Measurements from ENCODE around the gene QRICH1.

QRICH1 gene

DNA sequence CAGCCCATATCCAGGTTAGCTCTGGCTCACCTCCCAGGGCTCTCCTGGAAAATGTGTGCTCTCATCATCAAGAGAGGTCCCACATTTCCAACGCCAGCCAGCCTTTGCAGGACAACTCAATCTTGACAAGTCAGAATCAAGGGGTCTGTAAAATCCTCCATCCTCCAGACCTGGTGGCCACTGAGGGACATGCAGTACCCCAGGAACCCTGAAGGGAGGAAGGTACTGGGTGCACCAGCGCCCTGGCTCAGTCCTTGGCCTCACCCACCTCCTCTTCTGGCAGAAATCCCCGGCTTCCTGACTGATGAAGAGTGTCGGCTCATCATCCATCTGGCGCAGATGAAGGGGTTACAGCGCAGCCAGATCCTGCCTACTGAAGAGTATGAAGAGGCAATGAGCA is 92.7 kb downstream of the QRICH1 start:
- no peak for DNase-seq (ENCODE audit: extremely low read depth in 1 of 2, low read depth in 1 of 2)

DNA sequence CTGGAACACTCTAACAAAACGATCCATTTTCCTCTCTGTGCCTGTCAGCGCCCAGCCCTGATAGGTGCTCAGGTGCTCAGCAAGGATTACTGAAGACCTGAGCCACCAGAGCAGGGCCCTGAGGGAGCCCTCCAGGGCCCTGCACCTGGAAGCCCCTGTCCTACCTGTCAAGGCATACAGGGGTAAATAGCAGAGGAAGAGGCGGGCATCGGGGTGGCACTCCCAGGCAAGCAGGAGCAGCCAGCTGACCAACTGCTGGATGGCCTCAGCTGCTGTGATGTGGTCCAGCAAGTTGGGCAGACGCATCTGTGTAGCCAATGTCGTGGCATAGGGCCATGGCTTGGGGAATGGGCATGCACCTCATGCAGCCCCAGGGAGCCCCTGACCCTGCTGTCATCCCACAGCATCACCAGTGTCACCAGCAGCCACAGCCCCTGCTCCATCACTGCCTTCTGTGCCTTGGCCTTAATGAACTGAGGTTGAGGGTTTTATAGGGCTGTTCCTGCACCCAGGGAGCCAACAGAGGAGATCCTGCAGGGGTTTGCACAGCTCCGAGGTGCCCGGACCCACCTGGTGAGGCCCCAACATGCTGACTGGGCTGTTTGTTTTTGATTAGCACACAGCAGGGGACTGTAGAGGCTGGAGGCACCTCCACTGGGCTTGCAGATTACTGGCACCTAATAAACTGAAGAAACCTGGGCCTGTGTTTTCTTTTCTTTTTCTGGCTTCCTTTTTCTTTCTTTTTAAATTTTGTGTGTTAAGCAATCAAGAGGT is 94.6 kb downstream of the QRICH1 start:
- DNase-seq (ENCODE audit: extremely low read depth in 1 of 2, low read depth in 1 of 2): no peak

DNA sequence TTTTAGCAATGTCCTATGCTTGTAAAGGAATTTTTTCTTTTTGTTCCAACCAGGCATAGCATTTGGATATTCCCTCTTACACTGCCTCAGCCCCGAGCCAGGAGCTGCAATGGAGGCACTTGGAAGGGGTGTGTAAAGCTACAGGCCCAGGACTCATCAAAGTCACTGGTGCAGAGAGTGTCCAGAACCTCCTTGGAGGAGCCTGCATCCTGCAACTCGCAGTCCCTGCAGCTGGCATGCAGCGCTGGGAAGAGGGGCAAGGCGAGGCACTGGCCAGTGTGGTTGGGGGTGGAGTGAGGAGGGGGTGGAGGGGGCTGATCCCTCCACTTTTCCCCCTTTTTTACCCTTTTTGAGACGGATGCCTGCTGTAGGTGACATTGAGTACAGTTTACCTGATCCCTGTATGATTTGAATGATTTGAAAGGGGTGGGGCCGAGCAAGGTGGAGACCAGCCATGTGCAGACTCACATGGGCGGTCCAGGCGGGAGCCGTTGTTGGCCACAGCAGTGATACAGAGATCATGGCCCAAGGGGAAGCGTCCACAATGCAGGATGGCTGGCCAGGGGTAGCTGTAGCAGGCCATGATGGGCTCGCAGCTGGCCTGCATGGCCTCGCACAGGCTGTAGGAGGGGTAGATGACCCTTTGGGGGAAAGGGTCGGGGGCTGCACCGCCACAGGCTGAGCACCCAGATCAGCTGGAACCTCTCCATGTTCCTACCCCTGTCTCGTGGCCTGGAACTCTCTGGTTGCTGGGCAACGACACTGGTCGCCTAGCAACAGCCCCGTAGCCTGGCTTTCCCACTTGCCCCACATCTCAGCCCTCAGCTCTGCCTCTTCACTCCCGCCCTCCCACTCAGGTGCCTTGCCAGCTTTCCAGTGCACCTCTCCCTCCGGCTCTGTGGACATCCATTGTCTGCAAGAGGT is 95.9 kb downstream of the QRICH1 start:
- no peak for DNase-seq (ENCODE audit: extremely low read depth in 1 of 2, low read depth in 1 of 2)

DNA sequence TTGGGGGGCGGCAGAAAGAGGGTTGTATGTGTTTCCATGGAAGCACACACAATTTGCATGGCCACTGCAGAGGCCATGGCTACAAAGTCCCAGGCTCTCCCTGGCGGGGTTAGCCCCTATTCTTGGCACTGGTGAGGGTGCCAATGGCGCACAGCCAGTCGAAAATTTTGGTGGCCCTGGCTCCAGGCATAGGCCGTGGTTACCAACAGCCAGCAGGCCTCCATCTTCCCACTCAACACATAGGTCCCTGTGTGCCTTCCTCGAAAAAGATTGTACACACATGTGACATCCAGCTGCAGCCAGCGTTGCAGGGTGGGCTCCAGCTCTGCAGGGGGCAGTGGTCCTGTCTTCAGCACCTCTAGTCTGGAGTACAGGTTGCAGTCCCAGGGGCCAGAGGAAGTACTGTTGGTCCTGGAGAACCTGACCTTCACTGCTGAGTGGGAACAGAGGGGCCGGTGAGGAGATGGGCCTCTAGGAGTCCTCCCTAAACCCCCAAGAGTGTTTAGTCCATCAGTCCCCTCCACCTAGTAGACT is 96.7 kb downstream of the QRICH1 start:
- no peak for DNase-seq (ENCODE audit: extremely low read depth in 1 of 2, low read depth in 1 of 2)

DNA sequence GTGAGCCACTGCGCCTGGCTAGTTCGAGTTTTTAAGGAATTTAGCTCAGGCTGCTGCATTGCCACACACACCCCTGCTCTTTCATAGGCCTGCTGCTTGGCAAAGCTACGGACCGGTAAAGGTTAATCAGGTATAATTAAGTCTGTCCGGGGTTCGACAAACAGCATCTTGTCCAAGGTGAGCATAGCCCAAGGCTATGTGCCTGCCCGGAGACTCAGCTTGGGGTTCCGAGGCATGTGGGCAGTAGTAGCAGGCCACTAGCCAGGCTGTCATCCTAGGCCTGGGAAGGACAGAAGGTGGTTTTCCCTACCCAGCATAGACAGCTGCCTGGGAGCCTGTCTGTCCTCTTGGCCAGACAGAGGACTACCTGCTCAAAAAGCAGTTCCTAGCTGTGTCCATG is 97.2 kb downstream of the QRICH1 start:
- DNase-seq (ENCODE audit: extremely low read depth in 1 of 2, low read depth in 1 of 2): no peak

DNA sequence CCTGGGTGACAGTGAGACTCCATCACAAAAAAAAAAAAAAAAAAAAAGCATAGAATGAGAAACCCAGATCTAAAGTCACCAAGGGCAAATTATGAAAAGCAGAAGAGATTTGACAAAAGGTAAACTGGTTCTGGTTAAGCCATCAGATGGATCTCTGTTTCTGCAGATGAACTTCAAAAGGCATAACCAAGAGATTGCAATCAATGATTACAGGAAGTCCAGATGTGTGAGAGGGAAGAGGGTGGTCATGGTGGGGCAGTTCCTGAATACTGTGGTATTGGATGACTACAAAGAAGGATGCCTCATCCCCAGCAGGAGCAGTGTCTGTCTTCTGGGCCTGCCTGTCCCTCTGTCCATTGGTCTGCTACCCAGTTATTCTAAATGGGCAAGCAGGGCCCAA is 100.0 kb downstream of the QRICH1 start:
- DNase-seq (ENCODE audit: extremely low read depth in 1 of 2, low read depth in 1 of 2): no peak

DNA sequence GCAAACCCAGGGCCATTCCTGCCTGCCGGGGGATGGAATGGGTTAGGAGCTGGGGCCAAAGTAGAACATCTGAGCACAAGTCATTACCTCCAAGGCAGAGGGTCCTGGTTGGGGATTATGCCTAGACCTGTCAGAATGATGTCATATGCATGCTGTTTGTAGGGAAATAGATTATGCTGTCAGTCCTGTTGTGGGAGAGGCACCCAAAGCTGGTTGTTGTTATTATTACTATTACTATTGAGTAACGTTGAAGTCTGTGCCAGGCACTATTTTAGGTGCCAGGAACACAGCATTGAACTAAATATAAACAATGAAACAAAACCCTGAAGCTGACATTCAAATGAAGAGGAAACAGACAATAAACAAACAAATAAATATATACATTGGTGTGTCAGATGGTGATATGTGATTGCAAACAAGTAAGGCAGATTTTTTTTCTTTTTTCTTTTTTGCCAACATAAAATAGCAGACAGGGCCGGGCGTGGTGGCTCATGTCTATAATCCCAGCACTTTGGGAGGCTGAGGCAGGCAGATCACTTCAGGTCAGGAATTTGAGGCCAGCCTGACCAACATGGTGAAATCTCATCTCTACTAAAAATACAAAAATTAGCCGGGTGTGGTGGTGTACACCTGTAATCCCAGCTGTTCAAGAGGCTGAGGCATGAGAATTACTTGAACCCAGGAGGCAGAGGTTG is 101.9 kb downstream of the QRICH1 start:
- no peak for DNase-seq (ENCODE audit: extremely low read depth in 1 of 2, low read depth in 1 of 2)

DNA sequence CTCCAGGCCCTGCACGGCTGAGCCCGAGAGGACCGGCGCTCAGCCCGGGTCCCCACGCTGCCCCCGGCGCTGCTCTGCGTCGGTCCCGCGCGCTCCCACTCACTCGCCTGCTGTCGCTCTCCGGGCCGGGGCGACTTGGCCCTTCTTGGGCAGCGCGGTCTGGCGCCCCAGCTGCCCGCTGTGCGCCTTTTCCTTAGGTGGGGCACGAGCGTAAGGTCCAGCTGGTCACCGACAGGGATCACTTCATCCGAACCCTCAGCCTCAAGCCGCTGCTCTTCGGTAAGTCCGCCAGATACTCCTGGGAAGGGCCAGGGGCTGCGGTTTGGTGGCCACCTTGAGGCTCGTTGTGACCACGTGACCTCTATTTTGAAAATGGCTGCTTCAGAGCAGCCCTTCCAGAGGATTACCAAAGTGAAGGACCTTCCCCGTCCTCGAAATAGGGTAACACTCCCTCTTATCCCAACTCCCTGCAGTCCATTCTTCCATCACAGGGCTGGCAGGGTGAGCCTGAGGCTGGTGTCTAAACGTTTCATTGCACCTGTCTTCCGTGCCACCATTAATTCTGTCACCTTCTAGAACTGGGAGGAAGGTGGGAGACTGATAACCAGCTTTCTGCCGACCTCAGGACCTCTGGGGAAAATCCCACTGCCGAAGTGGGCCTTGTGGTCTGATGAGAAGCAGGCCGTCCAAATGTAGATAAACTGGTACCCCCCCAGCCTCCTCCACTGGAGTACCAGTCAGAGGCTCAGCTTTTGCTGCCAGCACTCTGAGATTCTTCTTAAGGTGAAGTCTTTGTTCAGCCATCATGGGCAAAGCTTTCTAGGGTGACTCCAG is 103.0 kb downstream of the QRICH1 start:
- DNase-seq (ENCODE audit: extremely low read depth in 1 of 2, low read depth in 1 of 2): no peak

DNA sequence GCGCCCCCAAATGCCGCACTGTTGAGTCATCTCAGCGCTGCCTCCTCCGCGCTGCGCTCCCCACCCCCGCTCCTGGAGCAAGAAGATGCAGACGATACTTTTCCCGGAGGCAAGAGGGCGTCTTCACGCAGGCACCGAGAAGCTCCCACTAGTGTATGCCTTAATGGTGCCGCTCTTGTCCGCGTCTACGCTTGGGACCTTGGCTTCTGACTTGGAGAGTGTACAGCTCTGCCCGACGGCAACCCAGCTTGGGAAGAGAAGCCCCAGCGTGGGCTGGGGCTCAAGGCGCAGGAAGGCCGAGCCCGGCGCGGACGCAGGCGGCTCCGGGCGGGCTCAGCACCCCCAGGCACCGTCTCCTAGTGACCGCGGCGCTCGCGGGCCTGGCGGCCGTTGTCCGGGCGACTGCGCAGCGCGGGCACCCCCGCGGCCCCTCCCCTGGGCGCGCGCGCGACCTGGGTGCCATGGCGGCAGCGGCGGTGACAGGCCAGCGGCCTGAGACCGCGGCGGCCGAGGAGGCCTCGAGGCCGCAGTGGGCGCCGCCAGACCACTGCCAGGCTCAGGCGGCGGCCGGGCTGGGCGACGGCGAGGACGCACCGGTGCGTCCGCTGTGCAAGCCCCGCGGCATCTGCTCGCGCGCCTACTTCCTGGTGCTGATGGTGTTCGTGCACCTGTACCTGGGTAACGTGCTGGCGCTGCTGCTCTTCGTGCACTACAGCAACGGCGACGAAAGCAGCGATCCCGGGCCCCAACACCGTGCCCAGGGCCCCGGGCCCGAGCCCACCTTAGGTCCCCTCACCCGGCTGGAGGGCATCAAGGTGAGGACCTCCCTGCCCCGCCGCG is 103.9 kb downstream of the QRICH1 start, which contains the start of gene P4HTM:
Gene P4HTM, plus strand, starts transcription at position 446 of the 840 bp plus-strand sequence. Its CDS starts 16 bp downstream, at position 462.
- peak; percentile 74 to 81 for DNase-seq (ENCODE audit: extremely low read depth in 1 of 2, low read depth in 1 of 2)

DNA sequence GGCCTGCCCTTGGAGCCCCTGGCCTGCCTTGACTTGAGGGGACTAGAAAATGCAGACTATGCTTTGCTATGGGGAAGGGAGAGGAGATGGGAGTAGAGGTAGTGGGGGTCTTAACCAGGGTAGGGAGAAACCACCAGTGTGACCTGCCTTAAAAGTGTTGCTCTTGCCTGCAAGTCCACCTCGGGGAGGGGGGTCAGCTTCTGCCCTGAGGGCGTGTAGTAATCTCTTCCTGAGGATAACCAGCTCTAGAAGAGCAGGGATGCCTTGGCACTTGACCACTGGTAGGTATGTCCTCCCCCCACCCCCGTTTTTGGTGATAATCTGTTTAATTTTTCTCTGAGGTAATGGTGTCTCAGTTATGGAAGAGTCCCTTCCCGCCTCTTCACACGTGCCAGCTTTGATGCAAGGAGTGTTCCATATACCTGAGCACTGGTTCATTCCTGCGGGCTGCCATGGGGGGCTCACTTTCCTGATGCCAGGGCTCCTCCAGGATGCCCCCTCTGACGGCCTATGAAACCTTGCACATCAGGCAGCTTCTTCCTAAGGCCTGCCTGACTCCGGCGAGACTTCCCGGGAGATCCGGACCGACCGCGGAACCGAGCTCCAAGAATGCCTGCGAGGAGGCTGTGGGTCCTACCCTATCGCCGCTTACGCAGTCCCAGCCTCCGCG is 104.6 kb downstream of the QRICH1 start:
- DNase-seq (ENCODE audit: extremely low read depth in 1 of 2, low read depth in 1 of 2): no peak

DNA sequence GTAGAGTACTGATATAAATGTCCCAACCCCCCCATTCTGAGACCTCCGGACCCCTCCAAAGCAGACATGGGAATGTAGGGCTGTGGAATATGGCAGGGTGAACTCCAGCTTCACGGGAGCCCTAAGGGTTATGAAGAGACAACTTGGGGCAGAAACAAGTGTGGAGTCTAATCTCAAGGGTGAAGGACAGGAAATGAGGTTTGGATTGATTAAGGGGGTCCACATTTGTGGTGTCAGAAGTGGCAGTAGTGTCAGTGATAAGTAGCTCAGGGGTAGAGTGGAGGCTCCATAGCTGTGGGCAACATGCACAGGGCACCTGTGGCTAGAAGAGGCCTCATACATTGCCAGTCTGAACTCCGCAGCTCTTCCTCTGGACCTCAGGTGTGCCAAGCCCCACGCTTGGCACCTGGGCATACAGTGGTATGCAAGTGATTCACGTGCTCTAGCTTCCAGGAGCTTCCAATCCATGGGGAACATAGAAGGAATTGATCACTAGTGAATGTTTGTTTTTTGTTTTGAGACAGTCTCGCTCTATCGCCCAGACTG is 108.0 kb downstream of the QRICH1 start:
- DNase-seq (ENCODE audit: extremely low read depth in 1 of 2, low read depth in 1 of 2): no peak

DNA sequence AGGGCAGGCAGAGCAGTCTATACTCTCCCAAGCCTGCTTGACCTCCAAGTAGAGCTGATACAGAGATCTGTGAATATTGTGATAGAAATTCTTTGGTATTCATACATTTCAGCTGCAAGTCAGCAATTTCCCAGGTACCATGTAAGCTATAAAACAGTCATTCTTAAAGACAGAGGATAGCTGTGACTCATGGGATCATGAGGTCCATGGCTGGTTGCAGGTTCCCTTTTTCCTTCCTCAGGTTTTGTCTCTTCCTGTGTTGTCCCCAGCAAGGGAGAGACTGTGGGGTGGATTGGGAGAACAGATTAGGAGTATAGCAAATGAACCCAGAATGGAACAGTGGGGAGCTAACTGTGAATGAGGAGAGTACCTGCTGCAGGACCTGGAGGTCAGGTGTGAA is 109.2 kb downstream of the QRICH1 start:
- DNase-seq (ENCODE audit: extremely low read depth in 1 of 2, low read depth in 1 of 2): no peak

DNA sequence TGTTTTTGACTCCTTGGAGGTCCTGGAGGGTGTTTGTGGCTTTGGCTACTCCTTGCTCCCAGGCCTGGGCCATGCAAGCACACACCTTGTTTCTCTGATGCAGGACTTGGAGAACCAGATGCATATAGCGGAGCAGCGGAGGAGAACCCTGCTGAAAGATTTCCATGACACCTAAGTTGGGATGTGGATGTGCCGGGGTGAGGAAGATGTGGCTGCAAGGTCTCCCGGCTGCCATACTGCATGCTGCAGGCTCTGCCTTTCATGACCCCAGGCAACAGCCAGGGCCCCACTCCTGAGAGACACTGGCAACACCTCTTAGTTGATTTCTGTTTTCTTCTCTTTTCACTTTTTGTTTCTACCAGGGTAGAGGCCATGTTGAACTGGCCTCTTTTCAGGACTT is 110.8 kb downstream of the QRICH1 start:
- DNase-seq (ENCODE audit: extremely low read depth in 1 of 2, low read depth in 1 of 2): no peak

DNA sequence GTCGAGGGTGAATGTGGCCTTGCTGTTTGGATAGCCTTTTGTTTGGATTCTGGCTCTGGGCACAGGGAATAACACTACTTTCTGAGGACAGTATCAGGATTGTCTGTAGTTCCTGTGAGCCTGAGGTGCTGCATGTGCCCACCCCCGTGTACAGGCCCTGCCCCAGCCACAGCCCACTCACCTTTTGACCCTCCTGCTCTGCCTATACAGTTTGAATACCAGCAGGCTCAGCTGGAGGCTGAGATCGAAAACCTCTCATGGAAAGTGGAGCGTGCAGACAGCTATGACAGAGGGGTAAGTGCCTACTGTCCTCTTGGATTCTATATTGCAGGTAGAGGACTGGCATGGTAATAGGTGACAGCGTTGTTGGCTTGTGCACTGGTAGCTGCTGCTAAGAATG is 111.2 kb downstream of the QRICH1 start:
- no peak for DNase-seq (ENCODE audit: extremely low read depth in 1 of 2, low read depth in 1 of 2)

DNA sequence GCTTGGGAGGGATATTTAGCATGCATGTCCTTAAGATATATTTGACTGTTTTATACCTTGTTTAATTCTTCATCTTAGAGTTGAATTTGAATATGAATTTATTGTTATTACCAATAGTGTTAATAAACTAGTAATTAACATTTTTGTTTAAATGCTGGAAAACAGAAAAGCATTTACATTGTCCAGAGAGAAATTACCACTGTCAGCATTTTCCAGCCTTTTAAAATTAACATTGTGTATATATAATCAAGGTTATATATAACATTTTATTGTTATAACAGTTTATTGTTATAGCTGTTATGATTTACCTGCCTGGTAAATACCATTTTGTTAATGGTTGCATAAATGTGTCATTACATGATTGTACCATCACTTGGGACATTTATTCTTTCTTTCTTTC is 111.9 kb downstream of the QRICH1 start:
- no peak for DNase-seq (ENCODE audit: extremely low read depth in 1 of 2, low read depth in 1 of 2)

DNA sequence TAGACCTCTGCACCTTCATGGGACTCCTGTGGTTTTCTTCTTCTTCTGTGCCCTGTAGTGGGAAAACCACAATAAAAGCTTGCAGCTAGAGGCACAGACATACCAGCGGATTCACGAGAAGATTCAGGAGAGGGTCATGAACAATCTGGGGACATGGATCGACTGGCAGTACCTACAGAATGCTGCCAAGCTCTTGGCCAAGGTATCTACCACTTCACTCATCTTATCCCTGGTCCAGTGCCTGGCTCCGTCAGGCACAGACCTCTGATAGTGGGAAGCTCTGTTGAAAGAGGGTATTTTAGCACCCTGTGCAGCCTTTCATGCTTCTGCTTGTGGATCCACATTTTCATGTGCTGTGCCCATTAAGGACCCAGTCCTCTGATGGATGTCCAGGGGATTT is 113.6 kb downstream of the QRICH1 start:
- DNase-seq (ENCODE audit: extremely low read depth in 1 of 2, low read depth in 1 of 2): no peak
